Esophagus muscularis mucosa (tissue), 4 donors: ENCODE measurements around the gene ENG.

ENCODE experiments used
- EP300 ChIP-seq: sonication (generic); formaldehyde crosslinking; IDR thresholded peaks from one replicate; pipeline ENCODE4 v1.6.1; 2017; ENCODE audit warnings: antibody characterized with exemption
- POLR2A ChIP-seq: fragments of 450-650 bp; IDR thresholded peaks from one replicate; pipeline ENCODE4 v1.6.1; 2017; ENCODE audit warnings: antibody characterized with exemption, moderate library complexity, mild to moderate bottlenecking, low read depth
- TF ChIP-seq, protein P1 (sequence below), 3 experiments: fragments of 200-600 bp in 2 of 3; fragments of 450-650 bp in 1 of 3; sonication (generic) in 2 of 3; IDR thresholded peaks; one replicate each; pipeline ENCODE4 v1.5.1; 2017 to 2019; ENCODE audit warnings: antibody characterized with exemption in 3 of 3, mild to moderate bottlenecking in 2 of 3, moderate library complexity in 1 of 3

DNA sequence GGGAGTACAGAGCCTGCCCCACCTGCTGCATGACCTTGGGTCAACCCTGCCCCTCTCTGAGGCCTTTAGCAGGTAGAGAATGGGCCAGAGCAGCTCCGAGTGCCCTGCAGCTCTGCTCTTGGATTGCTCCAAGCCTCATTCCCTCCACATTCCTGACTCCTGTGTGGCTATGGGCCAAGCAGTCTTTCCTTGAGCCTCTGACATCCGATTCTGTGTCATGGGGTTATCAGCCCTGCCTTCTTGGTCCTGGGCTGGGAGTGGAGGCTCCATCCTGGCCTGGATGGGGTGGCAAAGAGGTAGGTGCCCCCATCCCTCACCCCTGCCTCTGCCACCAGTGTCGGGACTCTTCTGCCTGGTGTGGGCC lies 38.1 kb downstream of the ENG start:
- TF ChIP-seq, protein P1, sequence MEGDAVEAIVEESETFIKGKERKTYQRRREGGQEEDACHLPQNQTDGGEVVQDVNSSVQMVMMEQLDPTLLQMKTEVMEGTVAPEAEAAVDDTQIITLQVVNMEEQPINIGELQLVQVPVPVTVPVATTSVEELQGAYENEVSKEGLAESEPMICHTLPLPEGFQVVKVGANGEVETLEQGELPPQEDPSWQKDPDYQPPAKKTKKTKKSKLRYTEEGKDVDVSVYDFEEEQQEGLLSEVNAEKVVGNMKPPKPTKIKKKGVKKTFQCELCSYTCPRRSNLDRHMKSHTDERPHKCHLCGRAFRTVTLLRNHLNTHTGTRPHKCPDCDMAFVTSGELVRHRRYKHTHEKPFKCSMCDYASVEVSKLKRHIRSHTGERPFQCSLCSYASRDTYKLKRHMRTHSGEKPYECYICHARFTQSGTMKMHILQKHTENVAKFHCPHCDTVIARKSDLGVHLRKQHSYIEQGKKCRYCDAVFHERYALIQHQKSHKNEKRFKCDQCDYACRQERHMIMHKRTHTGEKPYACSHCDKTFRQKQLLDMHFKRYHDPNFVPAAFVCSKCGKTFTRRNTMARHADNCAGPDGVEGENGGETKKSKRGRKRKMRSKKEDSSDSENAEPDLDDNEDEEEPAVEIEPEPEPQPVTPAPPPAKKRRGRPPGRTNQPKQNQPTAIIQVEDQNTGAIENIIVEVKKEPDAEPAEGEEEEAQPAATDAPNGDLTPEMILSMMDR (IDR thresholded peaks at IDR 0.05): no peak
- TF ChIP-seq POLR2A: no peak
- TF ChIP-seq EP300: no peak
